NCI-H2081 (cell line): ENCODE measurements around the gene PPP1R26.
A peak's percentile ranks its signal among the peaks of the same experiment; 100 is the strongest.

Source experiments
- DNase-seq, 2 experiments: peaks; one replicate each; lab custom pipeline; 2025; lab: John Stamatoyannopoulos, UW

PPP1R26 gene

DNA sequence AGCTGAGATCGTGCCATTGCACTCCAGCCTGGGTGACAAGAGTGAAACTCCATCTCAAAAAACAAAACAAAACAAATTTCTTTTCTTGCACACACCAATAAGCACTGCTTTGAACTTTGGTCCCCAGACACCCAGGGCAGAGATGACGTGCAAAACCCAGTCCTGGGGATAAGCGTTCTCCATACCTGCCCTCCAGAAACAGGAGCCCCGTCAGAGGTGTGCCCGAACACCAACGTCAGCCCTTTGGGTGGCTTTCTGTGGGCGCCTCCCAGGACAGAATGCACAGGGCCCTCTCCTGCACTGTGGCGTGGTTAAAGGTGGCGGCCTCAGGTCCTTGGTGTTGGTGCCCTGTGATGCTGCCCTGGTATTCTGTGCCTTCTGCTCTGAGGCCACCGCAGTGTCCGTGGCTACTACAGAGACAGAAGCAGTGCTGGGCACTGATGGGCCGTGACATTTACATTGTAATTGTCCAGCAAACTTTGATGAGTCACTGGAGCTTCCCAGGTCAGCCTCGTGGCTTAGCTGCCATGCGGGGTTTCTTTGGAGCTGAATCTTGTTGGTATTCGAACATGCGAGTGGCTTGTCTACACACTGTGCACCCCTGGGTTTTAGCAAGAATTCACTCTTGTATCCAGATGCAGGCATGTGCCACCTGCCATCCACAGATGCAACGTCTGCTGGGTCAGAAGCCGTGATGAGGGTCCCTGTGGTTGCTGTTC, 9.8 kb downstream of the PPP1R26 start:
- no peak for DNase-seq

DNA sequence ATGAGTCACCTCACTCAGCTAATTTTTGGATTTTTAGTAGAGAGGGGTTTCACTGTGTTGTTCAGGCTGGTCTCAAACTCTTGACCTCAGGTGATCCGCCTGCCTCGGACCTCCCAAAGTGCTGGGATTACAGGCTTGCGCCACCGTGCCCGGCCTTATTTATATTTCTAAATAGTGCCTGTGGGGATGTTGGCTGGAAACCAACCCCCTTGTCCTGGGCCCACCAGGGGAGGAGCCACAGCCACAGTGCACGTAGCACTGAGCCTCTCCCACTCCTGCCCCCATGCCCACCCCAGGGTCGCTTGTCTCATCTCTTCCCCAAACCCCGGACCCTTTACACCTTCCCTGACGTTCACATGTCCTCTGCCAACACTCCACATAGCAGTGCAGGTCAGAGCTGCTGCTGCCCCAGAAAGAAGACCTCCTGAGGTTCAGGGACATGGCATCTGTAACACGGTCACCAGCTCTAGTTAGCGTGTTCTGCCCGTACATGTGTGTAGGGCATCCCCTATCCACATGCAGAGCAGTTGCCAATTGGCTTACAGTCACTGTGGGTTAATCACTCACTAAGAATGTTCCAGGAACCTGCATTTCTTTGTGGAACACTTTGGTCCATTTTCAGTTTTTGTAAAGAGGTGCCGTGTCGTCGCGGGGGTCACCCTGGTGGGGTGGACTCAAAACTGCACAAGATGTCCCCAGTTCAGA, 10.7 kb downstream of the PPP1R26 start:
- DNase-seq: no peak

- no peak for DNase-seq
These were observed 11.4 kb downstream of the PPP1R26 start for GRCh38 chr9:135490980-135491464.

- DNase-seq: no peak
These were observed 12.2 kb downstream of the PPP1R26 start for GRCh38 chr9:135491764-135492163.

GRCh38 chr9:135492886-135493669, 13.5 kb downstream of the PPP1R26 start:
- no peak for DNase-seq

- DNase-seq: no peak
These were observed 15.4 kb downstream of the PPP1R26 start for GRCh38 chr9:135494791-135495559.

DNA sequence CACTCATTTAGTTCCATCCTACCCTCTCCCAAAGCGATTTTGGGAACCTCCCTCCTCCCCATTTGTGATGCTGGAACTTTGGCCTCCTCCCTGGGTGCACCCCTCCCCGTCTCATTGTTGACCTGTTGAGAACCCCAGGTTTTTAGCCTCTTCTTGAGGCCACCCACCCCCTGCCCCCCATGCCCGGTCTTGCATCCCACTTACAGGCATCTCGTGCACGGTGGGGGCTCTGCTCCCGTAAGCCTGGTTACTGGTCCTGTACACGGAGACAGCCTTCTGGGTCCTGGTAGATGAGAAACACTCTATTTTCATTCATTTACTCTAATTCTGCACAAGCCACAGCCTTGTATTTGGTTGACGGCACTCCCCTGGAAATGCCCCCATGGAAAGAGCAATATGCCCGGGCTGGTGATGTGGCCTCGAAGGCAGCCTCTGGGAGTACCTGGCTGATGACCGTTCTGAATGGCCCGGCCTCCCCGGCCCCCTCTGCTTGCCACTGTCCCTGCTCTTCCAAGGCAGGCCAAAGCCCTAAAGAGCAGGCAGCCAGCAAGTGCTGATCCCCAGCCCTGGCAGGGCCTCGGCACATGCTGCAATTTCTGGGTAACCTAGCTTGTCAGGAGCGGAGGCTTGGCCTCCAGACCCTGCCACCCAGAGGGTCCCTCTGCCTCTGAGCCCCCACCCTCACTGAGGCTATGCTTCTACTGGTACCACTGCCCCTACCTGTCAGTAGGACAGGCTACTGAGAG, 19.0 kb downstream of the PPP1R26 start:
- no peak for DNase-seq

DNA sequence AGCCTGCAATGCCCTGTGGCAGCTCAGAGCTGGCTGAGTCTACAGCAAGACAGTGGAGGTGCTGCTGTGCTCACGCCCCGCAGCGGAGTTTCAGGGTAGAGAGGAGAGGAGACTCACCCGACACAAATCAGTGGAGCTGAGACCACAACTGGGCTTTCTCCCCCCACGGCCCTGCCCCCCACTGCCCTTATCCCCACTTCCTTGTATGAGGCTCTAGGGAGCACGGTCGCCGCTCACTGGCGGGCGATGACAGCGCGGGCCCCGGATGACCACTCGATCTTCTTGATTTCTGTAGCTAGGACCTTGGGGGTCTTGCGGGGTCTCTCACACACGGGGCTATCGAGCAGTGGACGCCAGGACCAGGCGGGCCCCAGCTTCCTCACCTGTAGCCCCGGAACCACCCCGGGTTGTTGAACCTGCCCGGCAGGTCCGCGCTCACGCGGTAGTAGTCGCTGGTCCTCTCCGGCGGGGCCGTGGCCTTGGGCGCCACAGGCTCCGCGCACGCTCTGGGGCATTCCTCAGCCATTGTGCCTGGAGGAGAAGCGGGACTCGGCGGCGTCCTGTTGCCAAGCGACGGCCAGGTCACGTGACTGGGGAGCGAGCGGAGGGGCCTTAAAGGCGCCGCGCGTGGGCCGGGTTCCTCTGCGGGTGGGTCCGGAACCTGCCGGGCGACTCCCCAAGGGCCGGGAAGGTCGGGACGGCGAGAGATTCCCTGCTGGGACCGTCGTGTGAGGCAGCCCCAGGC, 19.9 kb downstream of the PPP1R26 start:
- DNase-seq: peak; percentile 79

DNA sequence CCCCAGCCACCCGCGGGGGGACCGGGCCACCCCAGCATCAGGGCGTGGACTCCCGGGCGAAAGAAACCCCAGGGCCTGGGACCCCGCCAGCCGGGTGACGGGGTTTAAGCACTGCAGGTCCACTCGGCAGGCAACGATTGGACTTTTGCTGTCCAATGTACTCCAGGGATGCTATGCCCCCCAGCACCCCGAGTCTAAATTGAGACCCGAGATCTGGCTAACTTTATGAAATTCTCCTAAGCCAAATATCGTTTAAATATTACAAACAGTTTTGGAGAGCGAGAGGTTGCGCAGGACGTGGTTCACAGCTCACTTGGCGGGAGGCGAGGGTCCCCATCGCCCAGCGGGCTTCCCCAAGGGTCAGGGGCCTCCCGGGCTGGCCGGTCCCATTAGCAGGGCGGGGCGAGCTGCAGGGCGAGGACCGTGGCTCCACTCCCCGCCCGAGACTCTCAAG, 20.5 kb downstream of the PPP1R26 start:
- no peak for DNase-seq

- peak; percentile 75 for DNase-seq
These were observed 21.1 kb downstream of the PPP1R26 start, which contains the start of gene MRPS2 for GRCh38 chr9:135500525-135501260. MRPS2 (plus strand) TSS chr9:135500682; CDS start chr9:135500711, 29 bp downstream.

- DNase-seq: peak in 1 of 2 experiments; percentile 48
These were observed 21.9 kb downstream of the PPP1R26 start for GRCh38 chr9:135501261-135502167.

- DNase-seq: no peak
These were observed 22.7 kb downstream of the PPP1R26 start for GRCh38 chr9:135502168-135502872.

- DNase-seq: no peak
These were observed 23.3 kb downstream of the PPP1R26 start for GRCh38 chr9:135502873-135503321.

GRCh38 chr9:135503371-135504261, 24.0 kb downstream of the PPP1R26 start:
- no peak for DNase-seq

- peak; percentile 5 to 34 for DNase-seq
These were observed 25.0 kb downstream of the PPP1R26 start for GRCh38 chr9:135504262-135505243.
